Measurements from ENCODE around the gene SIPA1L3.

GRCh38 chr19:38120471-38121025, 213.5 kb downstream of the SIPA1L3 start:
- no peak for TF ChIP-seq CTCF (IDR thresholded peaks at IDR 0.05)
- no peak for TF ChIP-seq POLR2A (IDR thresholded peaks at IDR 0.05)

Measured in lower leg skin (tissue), 3 donors.